Measurements from ENCODE around the gene MFSD6L.

The MFSD6L gene, protein sequence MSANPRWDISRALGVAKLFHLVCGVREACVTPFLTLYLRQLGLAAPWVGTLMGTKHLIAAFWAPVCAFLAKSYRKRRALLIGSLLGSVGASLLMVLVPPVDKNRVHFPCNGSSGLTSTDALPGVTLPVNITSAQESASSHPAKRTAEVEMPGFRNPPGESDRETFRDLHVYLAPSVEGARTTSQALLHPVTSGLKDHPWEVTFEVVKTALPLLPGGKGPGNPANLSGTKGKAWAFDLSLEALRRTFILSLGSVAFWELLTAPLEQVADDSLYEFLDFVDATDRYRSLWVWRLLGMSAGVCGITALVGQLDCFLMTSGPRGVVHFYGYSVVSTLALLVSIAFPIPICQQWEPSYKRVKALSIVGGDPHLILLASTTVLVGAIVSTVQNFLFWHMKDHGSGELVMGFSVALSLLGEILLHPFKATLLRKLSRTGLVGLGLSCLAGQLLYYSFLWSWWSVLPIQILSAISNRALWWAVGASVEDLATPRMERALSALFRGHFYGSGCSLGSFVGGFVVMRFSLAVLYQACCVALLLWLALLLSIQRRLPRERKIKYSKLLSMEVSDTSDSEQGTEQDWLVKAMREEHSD

DNA sequence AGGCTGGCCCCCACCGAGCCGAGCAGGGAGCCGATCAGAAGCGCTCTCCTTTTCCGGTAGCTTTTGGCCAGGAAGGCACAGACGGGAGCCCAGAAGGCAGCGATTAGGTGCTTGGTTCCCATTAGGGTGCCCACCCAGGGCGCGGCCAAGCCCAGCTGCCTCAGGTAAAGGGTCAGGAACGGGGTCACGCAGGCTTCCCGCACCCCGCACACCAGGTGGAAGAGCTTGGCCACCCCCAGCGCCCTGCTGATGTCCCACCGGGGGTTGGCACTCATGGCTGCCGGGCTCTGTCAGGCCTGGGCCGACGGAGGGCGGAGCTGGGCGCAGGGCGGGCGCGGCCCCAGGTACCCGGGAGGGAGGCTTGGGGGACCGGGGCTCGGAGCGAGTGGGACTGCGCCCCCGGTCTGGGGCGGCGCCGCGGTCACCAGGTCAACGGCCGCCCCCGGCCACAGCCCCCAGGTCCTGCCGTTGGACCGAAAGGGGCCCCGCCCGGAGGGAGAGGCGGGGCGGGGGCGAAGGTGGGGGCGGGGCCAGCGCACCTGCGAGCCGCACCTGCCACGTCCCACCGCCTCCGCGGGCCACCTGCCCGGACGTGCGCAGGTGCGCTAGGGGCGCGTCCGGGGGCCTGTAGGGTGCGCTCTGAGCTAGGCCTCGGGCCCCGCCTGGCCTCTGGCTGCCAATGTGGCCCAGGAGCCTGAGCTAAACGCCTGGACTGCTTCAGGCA, at the start of gene MFSD6L:
TSS of gene MFSD6L (minus strand) at position 520 of the 724 bp plus-strand sequence. CDS start at position 275, 245 bp downstream.
- DNase-seq: no peak

DNA sequence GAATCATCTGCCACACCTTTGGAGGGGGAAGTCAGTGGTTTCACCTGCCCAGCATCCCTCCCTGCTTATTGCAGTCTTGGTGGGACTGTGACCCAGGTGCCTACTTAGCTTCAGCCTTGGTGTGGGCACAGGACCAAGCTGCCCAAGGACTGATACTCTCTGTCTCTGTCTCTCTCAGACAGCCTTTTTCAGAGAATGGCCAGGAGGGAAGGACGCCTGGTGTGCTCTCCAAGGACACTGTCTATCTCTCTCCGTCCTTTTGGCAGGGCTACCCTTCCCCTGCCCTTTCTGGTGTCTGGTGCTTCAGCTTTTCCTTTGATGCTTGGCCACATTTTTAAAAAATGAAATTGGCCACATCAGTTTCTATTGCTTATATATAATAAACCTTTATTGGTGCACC, 48.7 kb upstream of the MFSD6L start:
- no peak for DNase-seq

DNA sequence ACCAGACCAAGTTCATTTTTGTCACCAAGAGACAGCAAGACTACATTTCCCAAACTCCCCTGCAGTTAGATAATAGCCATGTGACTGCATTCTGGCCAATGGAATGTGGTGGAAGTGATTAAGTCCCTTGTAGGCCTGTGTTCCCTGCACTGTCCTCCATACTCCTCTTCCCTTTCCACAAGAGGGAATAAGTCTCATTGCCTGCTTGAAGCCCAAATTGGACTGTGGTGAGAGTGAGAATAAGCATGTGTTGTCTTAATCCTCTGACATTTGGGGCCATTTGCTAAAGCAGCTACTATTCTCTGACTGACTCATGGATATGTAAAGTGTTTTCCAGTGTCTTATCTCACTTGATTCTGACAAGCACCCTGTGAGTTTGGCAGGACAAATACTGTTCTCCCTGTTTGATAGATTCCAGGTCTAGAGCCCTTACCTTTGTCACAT, 47.6 kb upstream of the MFSD6L start:
- peak in 6 of 56 donors; percentile 8 to 56 (median 20) for DNase-seq

DNA sequence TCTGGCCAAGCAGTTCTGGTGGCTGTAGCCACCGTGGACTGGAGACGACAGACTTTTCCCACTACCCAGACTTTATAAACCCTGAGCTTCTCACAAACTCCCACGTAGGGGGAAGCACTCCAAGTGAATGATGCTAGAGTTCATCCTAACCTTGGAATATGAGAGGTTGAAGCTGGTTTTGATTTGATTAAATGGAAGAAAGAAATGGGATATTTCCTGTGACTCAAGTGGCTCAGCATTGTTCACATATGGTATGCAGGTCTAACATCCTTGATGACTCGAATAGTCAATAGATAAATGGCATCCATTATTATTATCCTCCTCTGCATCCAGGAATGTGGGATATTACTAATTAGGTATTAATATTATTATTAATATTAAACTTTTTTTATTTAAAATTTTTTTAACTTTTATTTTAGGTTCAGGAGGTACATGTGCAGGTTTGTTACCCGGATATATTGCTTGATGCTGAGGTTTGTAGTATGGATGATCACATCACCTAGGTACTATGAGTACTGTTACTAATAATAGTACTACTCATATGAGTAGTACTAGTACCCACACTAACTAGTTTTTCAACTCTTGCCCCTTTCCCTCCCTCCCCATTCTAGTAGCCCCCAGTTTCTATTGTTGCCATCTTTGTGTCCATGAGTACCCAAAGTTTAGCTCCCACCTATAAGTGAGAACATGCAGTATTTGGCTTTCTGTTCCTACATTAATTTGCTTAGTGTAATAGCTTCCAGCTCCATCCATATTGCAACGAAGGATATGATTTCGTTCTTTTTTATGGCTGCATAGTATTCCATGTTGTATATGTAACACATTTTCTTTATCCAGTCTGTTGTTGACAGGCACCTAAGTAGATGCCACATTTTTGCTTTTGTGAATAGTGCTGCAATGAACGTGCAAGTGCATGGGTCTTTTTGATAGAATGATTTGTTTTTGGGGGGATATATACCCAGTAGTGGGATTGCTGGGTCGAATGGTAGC, 45.4 kb upstream of the MFSD6L start:
- no peak for DNase-seq

DNA sequence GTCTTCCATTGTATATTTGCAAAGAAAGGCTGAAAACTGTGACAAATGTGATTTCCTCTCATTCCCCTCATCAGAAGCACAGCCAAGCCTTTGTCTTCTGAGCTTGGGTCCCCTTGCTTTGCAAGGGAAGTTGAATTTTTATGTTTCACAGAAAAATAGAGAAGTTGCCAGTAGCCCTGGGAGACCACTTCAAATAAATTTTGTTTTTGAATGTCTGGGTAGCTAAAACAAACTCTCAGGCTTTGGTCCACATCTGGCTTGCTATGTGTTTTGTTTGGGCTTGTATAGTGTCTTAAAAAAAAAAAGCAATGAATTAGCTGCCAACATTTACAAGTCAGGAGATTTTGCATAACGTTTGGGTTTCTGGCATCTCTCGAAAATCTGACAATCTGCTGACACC, 44.2 kb upstream of the MFSD6L start:
- no peak for DNase-seq

DNA sequence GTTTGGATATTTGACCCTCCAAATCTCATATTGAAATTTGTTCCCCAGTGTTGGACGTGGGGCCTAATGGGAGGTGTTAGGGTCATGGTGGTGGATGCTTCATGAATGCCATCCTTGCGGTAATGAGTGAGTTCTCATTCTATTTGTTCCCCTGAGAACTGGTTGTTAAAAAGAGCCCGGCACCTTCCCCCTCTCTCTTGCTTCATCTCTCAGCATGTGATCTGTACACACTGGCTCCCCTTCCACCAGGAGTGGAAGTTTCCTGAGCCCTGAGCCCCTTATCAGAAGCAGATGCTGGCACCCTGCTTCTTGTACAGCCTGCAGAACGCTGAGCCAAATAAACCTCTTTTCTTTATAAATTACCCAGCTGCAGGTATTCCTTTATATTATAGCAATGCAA, 42.7 kb upstream of the MFSD6L start:
- no peak for DNase-seq

DNA sequence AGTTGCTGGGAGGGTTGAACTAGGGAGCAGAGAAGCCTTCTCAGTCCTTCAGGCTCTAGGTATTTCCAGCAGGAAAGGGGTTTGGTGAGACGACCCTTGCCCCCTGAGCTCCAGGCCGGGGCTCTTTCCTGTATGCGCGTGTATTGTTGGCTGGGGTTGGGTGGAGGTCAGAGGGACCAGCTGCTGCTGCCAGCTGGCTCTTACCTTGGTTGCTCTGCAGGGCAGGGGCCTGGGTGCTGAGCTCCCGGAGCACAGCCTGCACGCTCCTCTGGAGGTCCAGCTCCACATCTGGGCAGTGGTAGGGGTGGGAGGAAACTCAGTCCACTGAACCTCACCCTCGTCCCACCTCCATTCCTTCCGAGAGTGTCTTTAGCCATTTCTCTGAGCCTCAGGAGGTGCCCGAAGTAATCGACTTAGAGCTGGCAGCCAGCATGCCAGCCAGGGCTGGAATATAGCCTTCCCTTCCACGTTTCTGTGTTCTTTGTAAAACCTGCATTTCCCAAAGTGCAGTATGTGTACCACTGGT, 40.3 kb upstream of the MFSD6L start:
- DNase-seq: no peak

DNA sequence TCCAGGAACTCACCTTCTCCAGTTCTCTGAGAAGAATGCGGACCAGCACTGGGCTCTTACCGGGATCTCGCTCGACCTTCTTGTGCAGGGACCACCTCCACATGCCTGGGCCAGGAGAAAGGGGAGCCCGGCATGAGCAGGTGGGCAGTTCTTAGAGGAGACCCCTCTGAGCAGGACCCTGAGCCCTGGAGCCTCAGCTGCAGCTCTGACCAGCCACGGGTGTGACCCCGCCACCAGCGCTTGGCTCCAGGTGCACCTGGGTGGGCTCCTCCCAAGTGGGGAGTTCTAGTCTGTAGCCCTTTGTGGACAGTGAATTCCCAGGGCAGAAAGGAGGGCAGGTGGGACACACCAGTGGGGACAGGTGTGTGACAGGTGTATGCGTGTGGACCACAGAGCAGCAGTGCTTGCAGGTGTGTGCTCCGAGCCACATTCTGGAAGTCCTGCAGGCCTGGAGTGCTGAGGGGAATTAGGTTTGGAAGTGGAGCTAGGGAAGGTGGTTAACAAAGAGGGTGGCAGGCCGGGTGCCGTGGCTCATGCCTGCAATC, 39.5 kb upstream of the MFSD6L start:
- DNase-seq: no peak

DNA sequence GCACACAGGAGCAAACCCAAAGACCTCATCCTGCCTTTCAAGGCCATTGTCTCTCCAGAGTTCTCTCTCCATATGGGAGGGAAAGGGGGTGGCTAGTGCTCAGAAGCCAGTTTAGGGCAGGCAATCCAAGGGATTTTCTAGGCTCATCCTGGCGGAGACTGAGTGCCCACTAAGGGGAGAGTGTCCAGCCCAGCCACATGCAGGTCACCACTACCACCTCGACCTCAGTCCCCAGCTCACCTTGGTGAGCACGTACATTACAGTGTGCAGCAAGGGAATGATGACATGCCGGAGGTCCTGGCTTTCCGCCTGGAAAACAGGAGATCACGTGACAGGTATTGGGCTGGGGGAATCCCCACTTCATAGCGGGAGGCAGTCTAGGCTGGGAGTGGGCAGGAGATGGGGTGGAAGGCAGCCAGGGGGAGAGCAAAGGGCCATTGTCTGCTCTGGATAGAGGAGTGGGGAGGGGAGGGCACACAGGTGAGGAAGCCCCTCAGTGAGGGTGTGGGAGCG, 38.5 kb upstream of the MFSD6L start:
- no peak for DNase-seq

DNA sequence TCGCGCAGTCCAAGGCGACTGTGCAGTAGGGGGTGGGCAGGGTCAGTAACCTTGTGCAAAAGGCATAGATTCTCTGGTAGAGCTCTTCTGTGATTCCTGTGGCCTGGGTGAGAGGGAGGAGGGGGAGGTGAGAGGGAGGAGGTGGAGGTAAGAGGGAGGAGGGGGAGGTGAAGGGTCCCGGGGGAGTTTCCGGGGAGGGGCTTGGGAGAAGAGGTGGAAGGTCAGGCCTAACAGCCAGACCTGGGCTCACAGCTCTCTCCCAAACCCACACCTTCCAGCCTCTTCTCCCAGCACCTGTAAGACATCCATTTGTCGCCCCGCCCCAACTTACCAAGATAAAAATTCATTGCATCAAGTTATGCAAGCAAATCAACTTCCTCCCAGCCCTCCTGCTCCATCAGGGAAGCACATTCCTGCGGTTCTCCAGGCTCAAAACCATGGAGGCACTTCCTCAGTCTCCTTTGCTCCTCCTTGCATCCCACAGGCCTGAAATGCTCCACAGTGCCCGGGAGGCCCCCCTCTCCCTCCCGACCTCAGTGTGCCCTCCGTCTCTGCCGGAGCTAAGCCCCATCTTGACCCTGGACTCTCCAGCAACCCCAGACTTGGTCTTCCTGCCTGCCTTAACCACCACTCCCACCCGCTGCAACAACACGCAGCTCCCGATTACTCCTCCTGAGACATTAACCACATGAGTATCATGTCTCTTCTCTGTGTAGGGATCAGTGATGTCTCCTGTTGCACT, 37.8 kb upstream of the MFSD6L start:
- DNase-seq: no peak

DNA sequence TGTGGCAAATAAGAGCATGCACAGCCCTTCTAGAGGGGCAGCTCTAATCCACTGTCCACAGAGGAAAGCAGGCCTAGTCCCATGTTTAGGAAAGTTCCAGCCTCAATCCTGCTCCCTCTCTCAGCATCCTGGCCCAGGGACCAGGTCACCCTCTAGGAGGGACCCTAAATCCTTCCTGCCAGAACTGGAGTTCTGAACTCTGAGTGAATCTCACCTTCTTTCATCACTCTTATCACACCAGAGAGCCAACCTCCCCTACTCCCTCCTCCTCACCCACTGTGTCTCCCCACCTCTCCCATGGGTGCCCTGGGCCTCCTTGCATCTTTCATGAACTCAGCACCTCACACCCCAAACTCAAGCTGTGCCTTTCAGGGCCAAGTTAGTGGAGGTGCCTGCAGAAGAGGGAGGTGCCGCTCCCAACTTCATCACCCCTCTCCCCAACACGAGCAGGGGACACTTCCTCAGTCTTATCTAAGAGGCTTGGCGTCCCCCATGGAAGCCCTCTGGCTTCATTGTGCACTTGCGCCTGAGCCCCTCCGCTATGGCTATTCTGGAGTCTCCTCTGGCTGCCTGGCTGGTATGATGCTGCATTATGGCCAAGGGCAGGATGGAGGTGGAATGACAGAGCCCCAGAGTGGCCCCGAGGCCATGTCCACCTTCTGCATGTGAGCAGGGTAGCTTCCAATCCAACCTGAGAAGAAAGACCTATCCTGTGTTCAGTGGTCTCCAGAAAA, 36.6 kb upstream of the MFSD6L start:
- no peak for DNase-seq

DNA sequence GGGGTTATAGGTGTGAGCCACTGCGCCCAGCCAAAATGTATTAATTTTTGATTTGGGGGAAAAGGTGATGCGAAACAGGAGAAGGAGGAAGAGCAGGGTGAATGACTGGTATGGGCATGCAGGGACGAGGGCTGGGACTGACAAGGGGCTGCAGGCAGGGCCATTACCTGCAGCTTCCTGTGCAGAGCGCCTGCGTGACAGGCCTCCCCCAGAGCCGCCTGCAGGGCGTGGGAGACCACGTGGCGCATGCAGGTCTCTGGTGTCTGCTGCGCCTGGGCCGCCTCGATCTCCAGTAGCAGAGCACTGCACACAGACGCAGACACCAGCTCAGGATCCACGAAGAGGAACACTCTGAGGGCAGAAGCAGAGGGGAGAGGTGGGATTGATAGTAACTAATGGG, 35.9 kb upstream of the MFSD6L start:
- DNase-seq: no peak

DNA sequence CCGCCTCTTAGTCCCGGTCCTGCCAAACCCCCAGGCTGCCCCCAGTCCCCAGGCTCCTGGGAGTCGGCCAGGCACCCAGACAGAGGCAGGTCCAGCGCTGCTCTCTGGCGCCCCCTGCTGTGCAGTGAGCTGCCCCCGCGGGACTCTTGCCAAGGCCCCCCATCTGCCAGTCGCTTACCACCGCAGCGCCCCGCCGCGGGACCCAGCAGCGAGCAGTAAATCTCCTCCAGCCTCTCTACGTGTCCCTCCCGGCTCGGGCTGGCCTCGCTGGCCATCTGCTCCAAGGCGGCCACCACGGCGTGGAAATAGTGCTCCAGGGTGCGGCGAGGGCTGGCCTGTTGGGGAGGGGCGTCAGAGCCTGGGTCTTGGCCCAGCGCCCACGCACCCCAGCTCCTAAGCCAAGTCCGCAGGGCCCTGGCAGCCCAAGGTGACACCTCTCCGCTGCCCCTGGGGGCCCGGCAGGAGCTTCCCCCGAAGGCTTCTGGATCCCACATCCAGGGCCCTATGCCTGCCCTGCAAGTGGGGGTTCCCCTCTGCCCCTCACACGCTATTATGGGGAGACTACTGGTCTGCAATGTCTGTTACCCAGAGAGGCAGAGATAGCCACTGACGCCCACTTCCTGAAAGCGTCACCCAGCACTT, 33.7 kb upstream of the MFSD6L start:
- DNase-seq: no peak

DNA sequence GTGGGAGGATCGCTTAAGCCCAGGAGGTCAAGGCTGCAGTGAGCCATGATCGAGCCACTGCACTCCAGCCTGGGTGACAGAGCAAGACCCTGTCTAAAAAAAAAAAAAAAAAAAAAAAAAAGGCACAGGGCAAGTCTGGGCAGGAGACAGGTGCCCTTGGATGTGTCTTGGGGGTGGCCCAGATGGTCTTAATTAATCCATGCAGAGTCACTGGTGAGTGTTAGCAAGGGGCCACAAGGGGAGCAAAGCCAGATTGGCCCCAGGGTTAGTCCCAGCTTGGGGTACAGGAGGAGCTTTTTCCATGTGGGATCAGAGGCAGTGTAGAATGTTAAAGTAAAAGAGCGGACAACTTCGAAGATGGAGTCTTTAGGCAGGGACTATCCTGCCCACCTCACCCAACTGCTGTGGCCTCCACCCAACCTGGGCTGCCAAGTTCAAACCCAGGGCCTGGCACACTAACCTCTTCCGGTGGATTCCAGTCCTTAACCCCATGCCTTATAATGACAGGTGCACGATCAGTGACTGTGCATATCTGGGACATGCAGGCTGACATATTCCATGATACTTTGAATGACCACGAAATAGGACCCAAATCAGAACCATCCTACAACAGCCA, 32.2 kb upstream of the MFSD6L start:
- no peak for DNase-seq

DNA sequence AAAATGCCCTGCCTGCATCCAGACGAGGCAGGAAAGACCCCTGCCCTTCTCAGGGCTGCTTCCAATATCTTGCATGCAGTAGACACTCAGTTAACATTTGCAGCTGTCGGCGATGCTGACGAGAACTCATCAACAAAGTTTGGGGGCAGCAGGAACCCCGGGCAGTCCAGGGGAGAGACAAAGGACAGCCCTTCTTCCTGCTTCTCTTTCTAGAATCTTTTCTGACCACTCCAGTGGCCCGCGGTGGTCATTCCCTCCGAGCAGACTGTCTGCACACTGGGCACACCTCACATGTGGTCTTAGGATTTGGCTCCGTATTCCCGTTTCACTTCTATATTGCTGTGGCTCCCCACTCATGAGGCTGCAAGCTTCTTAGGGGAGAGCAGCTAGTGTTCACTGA, 31.0 kb upstream of the MFSD6L start:
- no peak for DNase-seq

DNA sequence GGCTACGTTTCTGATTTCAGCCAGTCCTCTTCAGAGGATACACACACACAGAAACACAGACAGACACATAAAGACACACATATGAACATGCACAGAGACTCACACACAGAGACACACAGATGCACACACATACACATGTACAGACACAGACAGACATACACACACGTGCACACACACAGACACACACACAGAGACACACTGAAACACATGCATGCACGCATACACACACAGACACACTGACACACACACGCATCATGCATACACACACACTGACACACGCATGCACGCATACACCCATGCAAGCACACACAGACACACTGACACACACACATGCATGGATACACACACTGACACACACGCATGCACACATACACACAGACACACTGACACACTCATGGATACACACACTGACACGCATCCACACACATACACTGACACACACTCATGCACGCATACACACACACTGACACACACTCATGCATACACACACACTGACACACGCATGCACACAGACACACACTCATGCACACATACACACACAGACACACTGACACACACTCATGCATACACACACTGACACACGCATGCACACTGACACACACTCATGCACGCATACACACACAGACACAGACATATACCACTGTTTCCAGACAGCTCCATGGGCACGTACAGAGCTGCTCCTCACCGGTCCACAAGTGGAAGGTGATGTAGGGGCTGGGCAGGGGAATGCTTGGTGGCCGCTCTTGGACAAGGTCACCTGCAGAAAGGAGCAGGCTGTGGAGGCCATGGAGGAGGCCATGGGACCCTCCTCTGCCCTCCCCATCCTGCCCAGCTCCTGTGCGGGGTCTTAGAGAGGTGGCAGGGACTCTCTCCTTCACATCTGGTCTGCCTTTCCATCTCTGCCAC, 30.1 kb upstream of the MFSD6L start:
- DNase-seq: no peak

DNA sequence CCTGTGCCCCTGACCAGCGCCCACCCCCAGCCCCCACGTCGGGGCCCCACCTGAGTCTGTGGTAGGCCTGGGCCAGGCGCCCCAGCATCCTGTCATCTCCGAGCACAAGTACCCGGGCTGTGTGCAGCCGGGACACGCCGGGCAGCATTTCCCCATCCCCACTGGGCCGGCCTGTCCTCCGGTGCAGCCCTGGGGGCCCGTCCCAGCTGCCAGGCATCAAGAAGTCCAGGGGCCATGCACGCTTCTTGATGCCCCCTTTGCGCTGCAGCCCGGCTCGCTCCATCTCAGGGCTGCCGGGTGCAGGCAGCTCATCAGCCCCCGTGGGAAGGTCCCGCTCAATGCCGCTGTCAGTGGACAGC, 29.3 kb upstream of the MFSD6L start:
- DNase-seq: no peak
